ENCODE results near the gene RNF2. TPM values are rescaled to one million over a fixed set of nuclear protein-coding genes. Genes with fewer than 3 reads are reported as not detected.
"Not testable (repeated sequence)": the region's sequence is repeated elsewhere in the genome, so short reads cannot be mapped to it uniquely, and the experiment has no call there.

RNF2 gene
- polyA plus RNA-seq, 2 donors, result 3.4 to 5.6 TPM

GRCh38 chr1:185062710-185063370 is 17.5 kb downstream of the RNF2 start:
- Histone ChIP-seq H3K36me3 (ENCODE audit: control insufficient read depth in 2 of 2, insufficient read depth in 2 of 2, low read length in 1 of 2) (no peaks in the 10 kb centered on the region), H3K4me3 (ENCODE audit: low read depth in 1 of 2, low read length in 2 of 2) (no peak overlapping the region), H3K27me3 (ENCODE audit: control insufficient read depth in 1 of 2, insufficient read depth in 2 of 2, low read length in 2 of 2) (no peaks in the 10 kb centered on the region), H3K4me1 (ENCODE audit: control insufficient read depth in 2 of 2, insufficient read depth in 2 of 2, low read length in 1 of 2) (no peaks in the 10 kb centered on the region), H3K9me3 (ENCODE audit: control insufficient read depth in 2 of 2, insufficient read depth in 1 of 2, low read depth in 1 of 2, low read length in 1 of 2) (no peaks in the 10 kb centered on the region), H3K27ac (ENCODE audit: low read depth in 2 of 2, low read length in 1 of 2) (no peak overlapping the region)
- 73 to 79% methylated on average over 1 of the region's 1 CpG for WGBS, 2 donors

- H3K4me1 ChIP-seq (ENCODE audit: control insufficient read depth in 2 of 2, insufficient read depth in 2 of 2, low read length in 1 of 2), result peaks cover 0 to 2% of the 10 kb centered on the region in 2 donors
Observed at GRCh38 chr1:185063719-185064118, 18.4 kb downstream of the RNF2 start.

GRCh38 chr1:185065006-185065405 is 19.6 kb downstream of the RNF2 start:
- H3K4me3 ChIP-seq (ENCODE audit: low read depth in 1 of 2, low read length in 2 of 2); H3K4me1 ChIP-seq (ENCODE audit: control insufficient read depth in 2 of 2, insufficient read depth in 2 of 2, low read length in 1 of 2); H3K36me3 ChIP-seq (ENCODE audit: control insufficient read depth in 2 of 2, insufficient read depth in 2 of 2, low read length in 1 of 2); H3K27me3 ChIP-seq (ENCODE audit: control insufficient read depth in 1 of 2, insufficient read depth in 2 of 2, low read length in 2 of 2); H3K9me3 ChIP-seq (ENCODE audit: control insufficient read depth in 2 of 2, insufficient read depth in 1 of 2, low read depth in 1 of 2, low read length in 1 of 2); H3K27ac ChIP-seq (ENCODE audit: low read depth in 2 of 2, low read length in 1 of 2): not testable (repeated sequence)
- 97 to 98% methylated on average over 3 of the region's 3 CpGs for WGBS, 2 donors

More at GRCh38 chr1:185063719-185064118, 18.4 kb downstream of the RNF2 start:
- H3K9me3 ChIP-seq (ENCODE audit: control insufficient read depth in 2 of 2, insufficient read depth in 1 of 2, low read depth in 1 of 2, low read length in 1 of 2), result no peaks in the 10 kb centered on the region
- no peaks in the 10 kb centered on the region for H3K36me3 ChIP-seq (ENCODE audit: control insufficient read depth in 2 of 2, insufficient read depth in 2 of 2, low read length in 1 of 2)
- no peaks in the 10 kb centered on the region for H3K27me3 ChIP-seq (ENCODE audit: control insufficient read depth in 1 of 2, insufficient read depth in 2 of 2, low read length in 2 of 2)
- WGBS, 2 donors, result 88 to 89% methylated on average over 2 of the region's 2 CpGs
- H3K4me3 ChIP-seq (ENCODE audit: low read depth in 1 of 2, low read length in 2 of 2), result no peak overlapping the region
- H3K27ac ChIP-seq (ENCODE audit: low read depth in 2 of 2, low read length in 1 of 2), result no peak overlapping the region

DNA sequence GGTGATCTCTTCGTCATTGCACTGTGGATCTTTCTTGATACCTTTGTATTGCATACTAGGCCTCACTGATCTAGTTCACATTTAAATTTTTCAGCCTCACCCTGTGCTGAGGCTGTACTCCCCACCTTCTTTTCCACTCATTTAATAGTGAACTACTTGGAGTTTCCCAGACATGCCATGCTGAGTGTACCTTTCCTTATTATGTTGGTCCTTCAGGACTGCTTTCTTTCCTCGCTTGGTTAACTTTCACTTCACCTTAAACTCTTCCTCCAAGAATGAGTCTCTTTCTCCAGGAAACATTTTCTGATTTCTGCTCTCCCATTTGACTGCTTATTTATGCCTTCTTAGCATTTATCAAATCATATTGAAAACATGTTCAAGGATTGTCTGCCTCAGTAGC is 20.8 kb downstream of the RNF2 start:
- no peaks in the 10 kb centered on the region for H3K27me3 ChIP-seq (ENCODE audit: control insufficient read depth in 1 of 2, insufficient read depth in 2 of 2, low read length in 2 of 2)
- H3K4me3 ChIP-seq (ENCODE audit: low read depth in 1 of 2, low read length in 2 of 2), result no peak overlapping the region
- H3K27ac ChIP-seq (ENCODE audit: low read depth in 2 of 2, low read length in 1 of 2), result no peak overlapping the region
- no peaks in the 10 kb centered on the region for H3K9me3 ChIP-seq (ENCODE audit: control insufficient read depth in 2 of 2, insufficient read depth in 1 of 2, low read depth in 1 of 2, low read length in 1 of 2)
- 94 to 95% methylated on average over 2 of the region's 2 CpGs for WGBS, 2 donors
- H3K4me1 ChIP-seq (ENCODE audit: control insufficient read depth in 2 of 2, insufficient read depth in 2 of 2, low read length in 1 of 2), result peaks cover 0 to 2% of the 10 kb centered on the region in 2 donors
- no peaks in the 10 kb centered on the region for H3K36me3 ChIP-seq (ENCODE audit: control insufficient read depth in 2 of 2, insufficient read depth in 2 of 2, low read length in 1 of 2)

GRCh38 chr1:185068341-185068740 is 23.0 kb downstream of the RNF2 start:
- H3K27ac ChIP-seq (ENCODE audit: low read depth in 2 of 2, low read length in 1 of 2), result no peak overlapping the region
- no peaks in the 10 kb centered on the region for H3K27me3 ChIP-seq (ENCODE audit: control insufficient read depth in 1 of 2, insufficient read depth in 2 of 2, low read length in 2 of 2)
- no peaks in the 10 kb centered on the region for H3K36me3 ChIP-seq (ENCODE audit: control insufficient read depth in 2 of 2, insufficient read depth in 2 of 2, low read length in 1 of 2)
- no peak overlapping the region for H3K4me3 ChIP-seq (ENCODE audit: low read depth in 1 of 2, low read length in 2 of 2)
- H3K9me3 ChIP-seq (ENCODE audit: control insufficient read depth in 2 of 2, insufficient read depth in 1 of 2, low read depth in 1 of 2, low read length in 1 of 2), result no peaks in the 10 kb centered on the region
- peaks cover 0 to 2% of the 10 kb centered on the region in 2 donors for H3K4me1 ChIP-seq (ENCODE audit: control insufficient read depth in 2 of 2, insufficient read depth in 2 of 2, low read length in 1 of 2)

DNA sequence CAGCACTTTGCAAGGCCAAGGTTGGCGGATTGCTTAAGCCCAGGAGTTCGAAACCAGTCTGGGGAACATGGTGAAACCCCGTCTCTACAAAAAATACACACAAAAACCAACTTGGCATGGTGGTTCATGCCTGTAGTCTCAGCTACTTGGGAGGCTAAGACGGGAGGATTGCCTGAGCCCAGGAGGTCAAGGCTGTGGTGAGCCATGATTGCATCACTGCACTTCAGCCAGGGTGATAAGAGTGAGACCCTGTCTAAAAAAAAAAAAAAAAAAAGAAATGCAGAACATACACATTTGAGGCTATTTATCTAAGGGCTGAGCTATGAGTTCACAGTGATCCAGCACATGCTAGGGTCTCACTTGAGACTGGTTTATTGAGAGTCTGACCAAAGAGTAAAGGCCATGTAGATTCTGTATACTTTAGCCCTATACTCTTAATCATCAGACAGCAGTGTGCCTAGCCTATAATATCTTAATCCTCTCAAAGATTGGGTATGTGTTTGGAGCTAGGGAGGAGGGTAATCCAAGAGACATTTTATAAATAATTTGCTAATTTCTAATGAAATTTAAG is 23.9 kb downstream of the RNF2 start:
- H3K4me1 ChIP-seq (ENCODE audit: control insufficient read depth in 2 of 2, insufficient read depth in 2 of 2, low read length in 1 of 2), result peaks cover 0 to 2% of the 10 kb centered on the region in 2 donors
- H3K36me3 ChIP-seq (ENCODE audit: control insufficient read depth in 2 of 2, insufficient read depth in 2 of 2, low read length in 1 of 2), result no peaks in the 10 kb centered on the region
- H3K4me3 ChIP-seq (ENCODE audit: low read depth in 1 of 2, low read length in 2 of 2), result no peak overlapping the region
- no peaks in the 10 kb centered on the region for H3K27me3 ChIP-seq (ENCODE audit: control insufficient read depth in 1 of 2, insufficient read depth in 2 of 2, low read length in 2 of 2)
- H3K9me3 ChIP-seq (ENCODE audit: control insufficient read depth in 2 of 2, insufficient read depth in 1 of 2, low read depth in 1 of 2, low read length in 1 of 2), result no peaks in the 10 kb centered on the region
- H3K27ac ChIP-seq (ENCODE audit: low read depth in 2 of 2, low read length in 1 of 2), result no peak overlapping the region
- WGBS, 2 donors, result 89 to 91% methylated on average over 4 of the region's 4 CpGs

DNA sequence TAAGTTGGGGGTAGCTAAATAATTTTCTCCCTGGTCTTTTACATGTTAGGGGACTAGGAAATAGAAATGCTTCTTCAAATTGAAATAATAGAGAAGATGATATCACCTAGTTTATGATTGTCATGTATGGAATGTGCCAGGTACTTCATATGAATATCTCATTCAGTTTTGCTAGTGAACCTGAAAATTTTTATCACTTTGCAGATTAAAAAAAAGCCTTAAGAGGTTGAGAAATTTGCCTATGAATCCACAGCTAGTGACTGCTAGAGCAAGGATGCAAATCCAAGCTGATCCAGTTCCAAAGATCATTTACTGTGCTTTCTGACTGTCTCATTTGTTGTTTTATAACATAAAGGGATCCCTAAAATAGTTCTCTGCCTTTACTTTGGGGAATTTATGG is 24.7 kb downstream of the RNF2 start:
- Histone ChIP-seq H3K4me1 (ENCODE audit: control insufficient read depth in 2 of 2, insufficient read depth in 2 of 2, low read length in 1 of 2) (peaks cover 0 to 2% of the 10 kb centered on the region in 2 donors), H3K36me3 (ENCODE audit: control insufficient read depth in 2 of 2, insufficient read depth in 2 of 2, low read length in 1 of 2) (no peaks in the 10 kb centered on the region), H3K4me3 (ENCODE audit: low read depth in 1 of 2, low read length in 2 of 2) (no peak overlapping the region), H3K27me3 (ENCODE audit: control insufficient read depth in 1 of 2, insufficient read depth in 2 of 2, low read length in 2 of 2) (no peaks in the 10 kb centered on the region), H3K27ac (ENCODE audit: low read depth in 2 of 2, low read length in 1 of 2) (no peak overlapping the region), H3K9me3 (ENCODE audit: control insufficient read depth in 2 of 2, insufficient read depth in 1 of 2, low read depth in 1 of 2, low read length in 1 of 2) (no peaks in the 10 kb centered on the region)

GRCh38 chr1:185073725-185074124 is 28.4 kb downstream of the RNF2 start:
- WGBS, 2 donors, result 93 to 97% methylated on average over 2 of the region's 2 CpGs
- H3K36me3 ChIP-seq (ENCODE audit: control insufficient read depth in 2 of 2, insufficient read depth in 2 of 2, low read length in 1 of 2), result no peaks in the 10 kb centered on the region
- no peaks in the 10 kb centered on the region for H3K9me3 ChIP-seq (ENCODE audit: control insufficient read depth in 2 of 2, insufficient read depth in 1 of 2, low read depth in 1 of 2, low read length in 1 of 2)
- H3K27me3 ChIP-seq (ENCODE audit: control insufficient read depth in 1 of 2, insufficient read depth in 2 of 2, low read length in 2 of 2), result no peaks in the 10 kb centered on the region
- H3K27ac ChIP-seq (ENCODE audit: low read depth in 2 of 2, low read length in 1 of 2), result no peak overlapping the region
- no peak overlapping the region for H3K4me3 ChIP-seq (ENCODE audit: low read depth in 1 of 2, low read length in 2 of 2)
- no peaks in the 10 kb centered on the region for H3K4me1 ChIP-seq (ENCODE audit: control insufficient read depth in 2 of 2, insufficient read depth in 2 of 2, low read length in 1 of 2)

- Histone ChIP-seq H3K4me3 (ENCODE audit: low read depth in 1 of 2, low read length in 2 of 2) (no peak overlapping the region), H3K4me1 (ENCODE audit: control insufficient read depth in 2 of 2, insufficient read depth in 2 of 2, low read length in 1 of 2) (no peaks in the 10 kb centered on the region), H3K9me3 (ENCODE audit: control insufficient read depth in 2 of 2, insufficient read depth in 1 of 2, low read depth in 1 of 2, low read length in 1 of 2) (no peaks in the 10 kb centered on the region), H3K27ac (ENCODE audit: low read depth in 2 of 2, low read length in 1 of 2) (no peak overlapping the region), H3K36me3 (ENCODE audit: control insufficient read depth in 2 of 2, insufficient read depth in 2 of 2, low read length in 1 of 2) (no peaks in the 10 kb centered on the region), H3K27me3 (ENCODE audit: control insufficient read depth in 1 of 2, insufficient read depth in 2 of 2, low read length in 2 of 2) (no peaks in the 10 kb centered on the region)
Observed at GRCh38 chr1:185074307-185074706, 28.9 kb downstream of the RNF2 start.

- Histone ChIP-seq H3K36me3 (ENCODE audit: control insufficient read depth in 2 of 2, insufficient read depth in 2 of 2, low read length in 1 of 2) (no peaks in the 10 kb centered on the region), H3K4me3 (ENCODE audit: low read depth in 1 of 2, low read length in 2 of 2) (no peak overlapping the region), H3K27me3 (ENCODE audit: control insufficient read depth in 1 of 2, insufficient read depth in 2 of 2, low read length in 2 of 2) (no peaks in the 10 kb centered on the region), H3K4me1 (ENCODE audit: control insufficient read depth in 2 of 2, insufficient read depth in 2 of 2, low read length in 1 of 2) (no peaks in the 10 kb centered on the region), H3K27ac (ENCODE audit: low read depth in 2 of 2, low read length in 1 of 2) (no peak overlapping the region), H3K9me3 (ENCODE audit: control insufficient read depth in 2 of 2, insufficient read depth in 1 of 2, low read depth in 1 of 2, low read length in 1 of 2) (no peaks in the 10 kb centered on the region)
- 80 to 88% methylated on average over 3 of the region's 3 CpGs for WGBS, 2 donors
Observed at GRCh38 chr1:185075476-185075875, 30.1 kb downstream of the RNF2 start.
